ENCODE data around the gene SLC22A31. TPM values are rescaled to one million over a fixed set of nuclear protein-coding genes. Genes with fewer than 3 reads are reported as not detected.

SLC22A31 gene
- total RNA-seq, 1 experiment from 2014 or later: 4.5 TPM

DNA sequence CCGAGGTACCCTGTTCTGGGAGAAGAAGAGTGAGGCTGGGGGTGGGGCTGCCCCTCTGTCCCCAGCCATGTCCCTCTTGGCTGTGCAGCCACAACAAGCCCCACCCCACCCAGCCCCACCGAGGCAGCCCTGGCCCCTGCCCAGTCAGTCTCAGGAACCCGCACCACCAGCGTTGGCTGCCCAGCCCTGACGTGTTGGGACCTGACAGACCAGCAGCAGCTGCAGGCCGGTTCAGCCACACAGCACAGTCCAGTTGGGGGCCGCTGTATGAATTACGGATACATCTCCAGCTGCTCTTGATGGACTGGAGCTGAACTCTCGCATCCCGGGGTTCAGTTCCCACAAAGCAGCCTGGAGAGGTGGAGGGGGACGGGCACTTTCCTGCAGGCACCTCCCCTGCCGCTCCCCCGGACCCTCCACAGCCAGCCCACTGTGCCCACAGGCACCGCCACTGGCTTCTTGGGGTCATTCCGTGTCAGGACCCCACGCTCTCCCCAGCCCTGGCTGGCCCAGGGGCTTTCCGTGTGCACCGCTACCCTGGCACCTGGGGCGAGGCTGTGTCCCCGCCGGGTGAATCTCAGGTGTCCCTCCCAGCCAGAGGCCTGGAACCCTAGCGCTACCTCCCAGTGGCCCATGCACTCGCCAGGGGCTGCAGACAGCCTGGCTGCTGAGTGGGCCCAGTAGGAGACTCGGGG lies 21.7 kb downstream of the SLC22A31 start:
- no peaks in the 10 kb centered on the region for H3K9me3 ChIP-seq (ENCODE audit: control insufficient read depth, insufficient read depth, low read depth, low read length)
- H3K4me3 ChIP-seq (ENCODE audit: low read depth in 2 of 2, low read length in 2 of 2): no peak overlapping the region
- ATAC-seq: no peak
- H3K27ac ChIP-seq (ENCODE audit: low read length): no peak overlapping the region
- TF ChIP-seq TCF7L2 (IDR thresholded peaks at IDR 0.05; ENCODE audit: low read depth, low read length) (no peak), POLR2AphosphoS5 (IDR thresholded peaks at IDR 0.05; ENCODE audit: low read depth, low read length) (no peak), SIN3A (IDR thresholded peaks at IDR 0.05; ENCODE audit: borderline replicate concordance, insufficient read depth, low read depth, low read length) (no peak)
- TF ChIP-seq, protein P1, sequence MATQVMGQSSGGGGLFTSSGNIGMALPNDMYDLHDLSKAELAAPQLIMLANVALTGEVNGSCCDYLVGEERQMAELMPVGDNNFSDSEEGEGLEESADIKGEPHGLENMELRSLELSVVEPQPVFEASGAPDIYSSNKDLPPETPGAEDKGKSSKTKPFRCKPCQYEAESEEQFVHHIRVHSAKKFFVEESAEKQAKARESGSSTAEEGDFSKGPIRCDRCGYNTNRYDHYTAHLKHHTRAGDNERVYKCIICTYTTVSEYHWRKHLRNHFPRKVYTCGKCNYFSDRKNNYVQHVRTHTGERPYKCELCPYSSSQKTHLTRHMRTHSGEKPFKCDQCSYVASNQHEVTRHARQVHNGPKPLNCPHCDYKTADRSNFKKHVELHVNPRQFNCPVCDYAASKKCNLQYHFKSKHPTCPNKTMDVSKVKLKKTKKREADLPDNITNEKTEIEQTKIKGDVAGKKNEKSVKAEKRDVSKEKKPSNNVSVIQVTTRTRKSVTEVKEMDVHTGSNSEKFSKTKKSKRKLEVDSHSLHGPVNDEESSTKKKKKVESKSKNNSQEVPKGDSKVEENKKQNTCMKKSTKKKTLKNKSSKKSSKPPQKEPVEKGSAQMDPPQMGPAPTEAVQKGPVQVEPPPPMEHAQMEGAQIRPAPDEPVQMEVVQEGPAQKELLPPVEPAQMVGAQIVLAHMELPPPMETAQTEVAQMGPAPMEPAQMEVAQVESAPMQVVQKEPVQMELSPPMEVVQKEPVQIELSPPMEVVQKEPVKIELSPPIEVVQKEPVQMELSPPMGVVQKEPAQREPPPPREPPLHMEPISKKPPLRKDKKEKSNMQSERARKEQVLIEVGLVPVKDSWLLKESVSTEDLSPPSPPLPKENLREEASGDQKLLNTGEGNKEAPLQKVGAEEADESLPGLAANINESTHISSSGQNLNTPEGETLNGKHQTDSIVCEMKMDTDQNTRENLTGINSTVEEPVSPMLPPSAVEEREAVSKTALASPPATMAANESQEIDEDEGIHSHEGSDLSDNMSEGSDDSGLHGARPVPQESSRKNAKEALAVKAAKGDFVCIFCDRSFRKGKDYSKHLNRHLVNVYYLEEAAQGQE (IDR thresholded peaks at IDR 0.05; ENCODE audit: insufficient read depth in 1 of 2, low read depth in 2 of 2, low read length in 1 of 2): no peak
- TF ChIP-seq, protein P2, sequence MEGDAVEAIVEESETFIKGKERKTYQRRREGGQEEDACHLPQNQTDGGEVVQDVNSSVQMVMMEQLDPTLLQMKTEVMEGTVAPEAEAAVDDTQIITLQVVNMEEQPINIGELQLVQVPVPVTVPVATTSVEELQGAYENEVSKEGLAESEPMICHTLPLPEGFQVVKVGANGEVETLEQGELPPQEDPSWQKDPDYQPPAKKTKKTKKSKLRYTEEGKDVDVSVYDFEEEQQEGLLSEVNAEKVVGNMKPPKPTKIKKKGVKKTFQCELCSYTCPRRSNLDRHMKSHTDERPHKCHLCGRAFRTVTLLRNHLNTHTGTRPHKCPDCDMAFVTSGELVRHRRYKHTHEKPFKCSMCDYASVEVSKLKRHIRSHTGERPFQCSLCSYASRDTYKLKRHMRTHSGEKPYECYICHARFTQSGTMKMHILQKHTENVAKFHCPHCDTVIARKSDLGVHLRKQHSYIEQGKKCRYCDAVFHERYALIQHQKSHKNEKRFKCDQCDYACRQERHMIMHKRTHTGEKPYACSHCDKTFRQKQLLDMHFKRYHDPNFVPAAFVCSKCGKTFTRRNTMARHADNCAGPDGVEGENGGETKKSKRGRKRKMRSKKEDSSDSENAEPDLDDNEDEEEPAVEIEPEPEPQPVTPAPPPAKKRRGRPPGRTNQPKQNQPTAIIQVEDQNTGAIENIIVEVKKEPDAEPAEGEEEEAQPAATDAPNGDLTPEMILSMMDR (IDR thresholded peaks at IDR 0.05): no peak
- H3K4me1 ChIP-seq (ENCODE audit: control insufficient read depth, insufficient read depth, low read length): no peaks in the 10 kb centered on the region; the same call in 1 of the 2 replicates
- in situ Hi-C loops (cut with HindIII; ENCODE audit: low pct_unique_long_range_greater_than_20kb, low sequenced_read_pairs): no loop called here
- BruUV-seq (replicated peaks): no TSS peak
- no peaks in the 10 kb centered on the region for H3K27me3 ChIP-seq (ENCODE audit: control insufficient read depth, insufficient read depth, low read length)
- POLR2A ChIA-PET: no interaction called here
- intact Hi-C loops (cut with micrococcal nuclease; ENCODE audit: unreplicated experiment): no loop called here
- CTCF ChIA-PET: no interaction called here
- no peaks in the 10 kb centered on the region for H3K36me3 ChIP-seq (ENCODE audit: control insufficient read depth, insufficient read depth, low read length)
- no peak for DNase-seq (ENCODE audit: low read depth, low spot score)

GRCh38 chr16:89177501-89177900 lies 22.8 kb downstream of the SLC22A31 start:
- Histone ChIP-seq H3K27ac (ENCODE audit: low read length) (no peak overlapping the region), H3K4me1 (ENCODE audit: control insufficient read depth, insufficient read depth, low read length) (no peaks in the 10 kb centered on the region; the same call in 1 of the 2 replicates), H3K9me3 (ENCODE audit: control insufficient read depth, insufficient read depth, low read depth, low read length) (no peaks in the 10 kb centered on the region), H3K36me3 (ENCODE audit: control insufficient read depth, insufficient read depth, low read length) (no peaks in the 10 kb centered on the region), H3K27me3 (ENCODE audit: control insufficient read depth, insufficient read depth, low read length) (no peaks in the 10 kb centered on the region), H3K4me3 (ENCODE audit: low read depth in 2 of 2, low read length in 2 of 2) (no peak overlapping the region)
- intact Hi-C loops (cut with micrococcal nuclease; ENCODE audit: unreplicated experiment): no loop called here
- BruUV-seq (replicated peaks): no TSS peak
- TF ChIP-seq TCF7L2 (IDR thresholded peaks at IDR 0.05; ENCODE audit: low read depth, low read length) (no peak), POLR2AphosphoS5 (IDR thresholded peaks at IDR 0.05; ENCODE audit: low read depth, low read length) (no peak), SIN3A (IDR thresholded peaks at IDR 0.05; ENCODE audit: borderline replicate concordance, insufficient read depth, low read depth, low read length) (no peak)
- TF ChIP-seq, protein P2 (IDR thresholded peaks at IDR 0.05): no peak
- TF ChIP-seq, protein P1 (IDR thresholded peaks at IDR 0.05; ENCODE audit: insufficient read depth in 1 of 2, low read depth in 2 of 2, low read length in 1 of 2): no peak
- ChIA-PET POLR2A (no interaction called here), CTCF (no interaction called here)
- no peak for ATAC-seq
- DNase-seq (ENCODE audit: low read depth, low spot score): no peak
- in situ Hi-C loops (cut with HindIII; ENCODE audit: low pct_unique_long_range_greater_than_20kb, low sequenced_read_pairs): no loop called here
